GM19240 (cell line): ENCODE measurements around the gene DHX58.

Experiments used
- DNase-seq: peaks from one replicate; pipeline ENCODE4 v3.0.0; 2011; ENCODE audit warnings: low spot score; ENCODE audit not compliant: insufficient read length

Gene DHX58

DNA sequence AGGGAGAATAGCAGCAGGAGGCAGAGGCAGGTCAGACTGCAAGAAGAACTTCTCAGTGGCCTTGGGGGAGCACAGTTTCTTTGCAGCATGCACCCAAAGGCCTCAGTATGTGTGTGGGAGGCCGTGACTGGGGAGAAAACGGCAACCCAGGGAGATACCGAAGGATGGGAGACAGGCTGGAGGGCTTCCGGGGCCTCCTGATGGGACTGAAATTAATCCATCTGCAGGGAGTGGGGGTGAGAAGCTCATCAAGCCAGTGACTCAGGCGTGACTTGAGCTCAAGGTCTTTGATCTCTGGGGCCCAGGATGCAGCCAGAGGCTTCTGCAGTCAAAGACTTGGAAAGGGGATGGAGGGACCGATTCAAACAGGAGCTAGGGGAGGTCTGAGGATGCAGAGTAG is 57.0 kb downstream of the DHX58 start:
- no peak for DNase-seq

DNA sequence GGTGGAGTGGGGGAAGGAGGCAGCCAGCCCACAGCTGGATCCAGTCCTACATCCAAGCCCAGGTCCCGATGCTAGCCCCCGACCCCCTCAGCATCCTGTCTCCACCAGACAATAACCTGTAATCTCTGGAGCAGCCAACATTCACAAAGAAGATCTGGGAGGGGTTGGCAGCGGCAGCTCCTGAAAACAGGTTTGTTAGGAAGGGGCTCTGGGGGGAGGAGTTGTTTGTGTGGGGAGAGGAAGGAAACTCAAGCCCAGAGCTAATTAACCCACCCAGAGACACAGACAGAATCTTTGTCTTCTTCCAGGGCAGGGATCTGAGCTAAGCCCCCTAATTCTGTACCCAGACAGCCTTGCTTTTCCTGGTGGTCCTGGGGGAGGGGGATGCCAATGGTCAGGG is 57.5 kb downstream of the DHX58 start:
- DNase-seq, result no peak

DNA sequence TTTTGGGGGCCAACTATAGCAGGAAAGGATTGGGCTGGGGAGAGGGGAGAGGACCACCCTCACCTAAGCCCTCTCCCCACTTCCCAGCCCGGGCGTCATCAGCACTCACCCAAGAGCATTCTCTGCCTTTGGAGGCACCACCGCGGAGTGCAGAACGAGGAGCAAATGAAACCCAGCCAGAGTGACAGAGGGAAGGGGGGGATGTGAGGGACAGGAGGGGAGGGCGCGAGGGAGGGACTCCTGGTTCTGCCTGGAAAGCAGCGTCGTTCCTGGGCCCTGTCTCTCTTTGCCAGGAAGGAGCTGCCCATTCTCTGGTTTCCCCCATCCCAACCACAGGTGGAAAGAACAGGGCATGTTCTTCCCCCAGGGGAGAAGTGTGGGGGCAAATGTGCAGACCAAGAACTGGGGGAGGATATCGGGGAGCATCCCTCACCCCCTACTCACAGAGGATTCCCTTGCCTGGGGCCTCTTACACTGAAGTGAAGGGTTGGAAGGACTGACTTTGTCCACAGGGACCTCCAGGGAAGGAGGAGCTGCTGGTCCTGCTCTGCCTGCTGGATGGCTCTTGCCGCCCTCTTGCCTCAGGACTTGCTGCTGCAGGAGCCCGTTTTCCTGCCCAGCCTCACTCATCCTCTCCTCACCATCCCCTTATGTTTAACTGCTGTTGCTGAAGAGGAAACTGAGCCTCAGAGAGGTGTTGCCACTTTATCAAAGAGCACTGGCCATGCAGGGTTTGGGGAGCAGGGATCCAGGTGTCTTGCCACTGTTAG is 58.6 kb downstream of the DHX58 start:
- DNase-seq, result no peak

DNA sequence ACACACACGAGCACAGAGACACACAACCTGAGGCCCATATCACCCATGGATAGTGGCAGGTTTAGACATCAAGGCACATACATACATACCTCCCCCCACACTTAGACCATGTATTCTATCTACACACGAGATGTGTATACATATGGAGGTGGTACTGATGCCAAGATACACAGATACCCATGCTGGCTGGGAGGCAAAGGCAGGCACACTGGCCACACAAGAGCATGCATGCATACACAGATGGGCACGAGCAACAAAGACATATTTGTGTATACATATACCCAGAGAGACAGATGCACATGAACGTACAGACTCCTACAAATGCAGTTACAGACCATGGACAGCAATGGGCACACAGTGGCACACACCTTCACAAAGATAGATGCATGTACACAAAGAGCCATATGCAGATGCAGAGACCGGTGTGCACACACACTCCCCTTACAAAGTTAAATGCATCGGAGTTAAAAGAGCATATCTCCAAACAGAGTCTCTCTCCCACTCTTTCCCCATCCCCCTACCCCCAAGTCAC is 60.1 kb downstream of the DHX58 start:
- no peak for DNase-seq

DNA sequence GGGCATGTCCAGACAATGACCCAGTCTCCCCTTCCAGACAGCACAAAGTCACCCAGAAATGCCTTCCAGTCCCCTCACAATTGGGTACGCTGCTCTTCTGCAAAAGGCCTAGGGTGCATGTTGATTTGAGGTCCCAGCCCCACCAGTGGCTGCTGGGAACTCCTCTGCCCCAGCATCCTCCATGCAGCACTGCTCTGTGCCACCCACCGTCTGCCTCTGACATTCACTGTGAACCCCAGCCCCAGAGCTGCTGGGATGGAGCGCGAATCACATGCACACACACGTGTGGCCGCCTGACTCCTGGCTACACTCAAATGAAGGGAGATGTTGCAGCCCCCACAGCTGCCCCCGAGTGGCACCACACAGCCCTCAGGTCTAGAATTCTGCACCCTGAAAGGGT is 60.9 kb downstream of the DHX58 start:
- DNase-seq, result no peak
